ENCODE results near the gene DNM1L. TPM values are rescaled to one million over a fixed set of nuclear protein-coding genes. Genes with fewer than 3 reads are reported as not detected.

DNM1L gene
- total RNA-seq, 1 experiment from 2014 or later = 102 TPM

DNA sequence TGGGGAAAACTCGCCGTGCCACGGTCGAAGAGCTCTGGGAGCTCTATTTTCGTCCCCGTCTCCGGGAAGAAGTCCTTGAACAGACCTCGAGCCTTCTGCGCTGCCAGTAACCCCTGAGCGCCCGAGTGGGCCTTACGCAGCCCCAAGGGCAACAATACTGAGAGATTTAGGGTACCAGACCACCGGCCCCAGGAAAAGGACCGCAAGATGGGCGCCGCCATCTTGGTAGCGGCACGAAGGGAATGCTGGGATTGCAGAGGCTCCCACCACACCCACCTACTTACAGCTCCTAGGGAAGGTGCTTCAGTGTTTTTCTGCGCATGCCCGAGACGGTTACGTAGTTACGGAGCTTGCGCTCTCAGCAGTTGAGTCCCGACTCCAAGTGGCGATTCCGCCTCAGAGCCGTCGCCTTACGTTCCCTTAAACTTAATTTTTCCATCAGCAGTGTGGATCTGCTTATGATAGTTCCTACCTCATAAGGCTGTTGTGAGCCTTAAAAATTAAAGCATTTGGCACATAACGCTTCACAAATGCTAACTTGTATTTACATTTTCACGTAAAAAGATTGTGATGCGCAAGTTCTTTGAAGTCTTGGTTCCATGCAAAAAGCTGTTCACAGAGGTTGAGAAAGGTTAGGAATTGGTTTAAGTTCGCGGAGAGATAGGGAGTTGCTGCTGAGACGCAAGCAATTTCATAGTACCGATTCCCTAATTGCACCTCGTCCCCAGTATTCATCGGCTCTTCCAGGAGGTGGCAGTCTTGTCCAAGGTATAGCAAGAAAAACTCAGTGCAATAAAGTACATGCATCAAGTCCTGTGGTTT, 76.8 kb downstream of the DNM1L start, which contains the start of gene YARS2:
TSS of gene YARS2 (minus strand) at position 244 of the 822 bp plus-strand sequence. CDS start at position 221, 23 bp downstream.
- POLR2A ChIA-PET (ENCODE audit: low non-redundant PET) = interaction anchor here (0.6 kb wide), 1 partner anchor 1266 kb away, joined by 4 read pairs; no protein-coding TSS in a partner anchor
- H3K36me3 ChIP-seq (ENCODE audit: insufficient read depth, low read length, poor library complexity, severe bottlenecking) = peaks cover 29% of the 10 kb centered on the region
- TF ChIP-seq EZH2 (IDR thresholded peaks at IDR 0.05; ENCODE audit: borderline replicate concordance, low read depth, low read length, poor library complexity, severe bottlenecking) = no peak
- TF ChIP-seq, protein P1, sequence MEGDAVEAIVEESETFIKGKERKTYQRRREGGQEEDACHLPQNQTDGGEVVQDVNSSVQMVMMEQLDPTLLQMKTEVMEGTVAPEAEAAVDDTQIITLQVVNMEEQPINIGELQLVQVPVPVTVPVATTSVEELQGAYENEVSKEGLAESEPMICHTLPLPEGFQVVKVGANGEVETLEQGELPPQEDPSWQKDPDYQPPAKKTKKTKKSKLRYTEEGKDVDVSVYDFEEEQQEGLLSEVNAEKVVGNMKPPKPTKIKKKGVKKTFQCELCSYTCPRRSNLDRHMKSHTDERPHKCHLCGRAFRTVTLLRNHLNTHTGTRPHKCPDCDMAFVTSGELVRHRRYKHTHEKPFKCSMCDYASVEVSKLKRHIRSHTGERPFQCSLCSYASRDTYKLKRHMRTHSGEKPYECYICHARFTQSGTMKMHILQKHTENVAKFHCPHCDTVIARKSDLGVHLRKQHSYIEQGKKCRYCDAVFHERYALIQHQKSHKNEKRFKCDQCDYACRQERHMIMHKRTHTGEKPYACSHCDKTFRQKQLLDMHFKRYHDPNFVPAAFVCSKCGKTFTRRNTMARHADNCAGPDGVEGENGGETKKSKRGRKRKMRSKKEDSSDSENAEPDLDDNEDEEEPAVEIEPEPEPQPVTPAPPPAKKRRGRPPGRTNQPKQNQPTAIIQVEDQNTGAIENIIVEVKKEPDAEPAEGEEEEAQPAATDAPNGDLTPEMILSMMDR (conservative IDR thresholded peaks at IDR 0.05; ENCODE audit: low read depth, low read length) = peak; percentile 88
- intact Hi-C loops (cut with micrococcal nuclease; ENCODE audit: unreplicated experiment) = loop anchor here (1.0 to 2.0 kb wide), 2 partner anchors 163 to 1267 kb away; partner anchors contain the start of gene ALG10
- H3K4me1 ChIP-seq (ENCODE audit: insufficient read depth, low read length, poor library complexity, severe bottlenecking) = no peaks in the 10 kb centered on the region
- H3K27ac ChIP-seq (ENCODE audit: low read depth, low read length, poor library complexity, severe bottlenecking) = peak within 1 kb of the TSS; percentile 87
- H3K9me3 ChIP-seq (ENCODE audit: low read depth, low read length, poor library complexity, severe bottlenecking) = no peaks in the 10 kb centered on the region
- H3K4me3 ChIP-seq (ENCODE audit: low read depth, low read length, poor library complexity, severe bottlenecking) = peak within 1 kb of the TSS; percentile 65
- TSS peak; percentile 68 for BruUV-seq (replicated peaks)
- CTCF ChIA-PET = interaction anchor here (0.5 to 2.2 kb wide), 10 partner anchors 30 to 1266 kb away, joined by 3 to 10 read pairs (median 4); partner anchors contain the start of gene ALG10
- no peaks in the 10 kb centered on the region for H3K27me3 ChIP-seq (replicated peaks; ENCODE audit: insufficient read depth, low read depth, low read length, poor library complexity)
- peak; percentile 99 for DNase-seq (ENCODE audit: low spot score)

DNA sequence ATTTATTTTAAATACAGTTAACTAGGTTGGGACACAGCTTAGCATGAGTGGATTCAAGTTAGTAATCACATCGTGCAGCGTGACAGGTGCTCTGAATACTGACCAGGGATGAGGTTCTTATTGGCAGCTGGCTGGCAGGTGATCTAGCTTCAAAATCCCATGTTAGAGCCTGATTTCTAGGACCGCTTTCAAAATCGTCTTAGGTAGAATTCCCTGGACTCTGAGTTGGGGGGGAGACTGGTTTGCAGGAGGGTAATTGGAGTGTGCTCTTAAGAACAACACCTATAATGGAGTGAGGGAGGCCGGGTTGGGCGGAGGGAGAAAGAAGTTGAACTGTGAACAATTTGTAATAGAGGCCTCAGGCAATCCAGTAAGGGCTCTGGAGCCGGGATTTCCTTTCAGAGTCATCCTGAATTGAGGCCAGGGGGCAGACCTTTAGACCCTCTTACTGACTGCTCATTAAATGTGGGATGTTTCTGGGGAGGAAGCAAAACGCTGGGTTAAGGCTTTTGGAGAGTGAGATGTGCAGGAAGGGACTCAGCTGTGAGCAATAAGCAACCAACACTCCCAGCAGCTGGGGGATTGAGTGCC, 77.5 kb downstream of the DNM1L start:
- Histone ChIP-seq H3K9me3 (ENCODE audit: low read depth, low read length, poor library complexity, severe bottlenecking) (no peaks in the 10 kb centered on the region), H3K27ac (ENCODE audit: low read depth, low read length, poor library complexity, severe bottlenecking) (peak overlapping the region; percentile 87), H3K27me3 (replicated peaks; ENCODE audit: insufficient read depth, low read depth, low read length, poor library complexity) (peaks cover 7% of the 10 kb centered on the region), H3K4me3 (ENCODE audit: low read depth, low read length, poor library complexity, severe bottlenecking) (peak overlapping the region; percentile 65), H3K36me3 (ENCODE audit: insufficient read depth, low read length, poor library complexity, severe bottlenecking) (peaks cover 23% of the 10 kb centered on the region), H3K4me1 (ENCODE audit: insufficient read depth, low read length, poor library complexity, severe bottlenecking) (no peaks in the 10 kb centered on the region)
- POLR2A ChIA-PET (ENCODE audit: low non-redundant PET) = no interaction called here
- TF ChIP-seq, protein P1 (conservative IDR thresholded peaks at IDR 0.05; ENCODE audit: low read depth, low read length) = no peak
- no peak for TF ChIP-seq EZH2 (IDR thresholded peaks at IDR 0.05; ENCODE audit: borderline replicate concordance, low read depth, low read length, poor library complexity, severe bottlenecking)
- no TSS peak for BruUV-seq (replicated peaks)
- CTCF ChIA-PET = interaction anchor here (1.4 to 2.2 kb wide), 2 partner anchors 163 to 1265 kb away, joined by 7 to 10 read pairs; partner anchors contain the start of gene ALG10
- DNase-seq (ENCODE audit: low spot score) = no peak
- intact Hi-C loops (cut with micrococcal nuclease; ENCODE audit: unreplicated experiment) = loop anchor here (1.0 kb wide), 1 partner anchor 163 kb away; no protein-coding TSS in a partner anchor

DNA sequence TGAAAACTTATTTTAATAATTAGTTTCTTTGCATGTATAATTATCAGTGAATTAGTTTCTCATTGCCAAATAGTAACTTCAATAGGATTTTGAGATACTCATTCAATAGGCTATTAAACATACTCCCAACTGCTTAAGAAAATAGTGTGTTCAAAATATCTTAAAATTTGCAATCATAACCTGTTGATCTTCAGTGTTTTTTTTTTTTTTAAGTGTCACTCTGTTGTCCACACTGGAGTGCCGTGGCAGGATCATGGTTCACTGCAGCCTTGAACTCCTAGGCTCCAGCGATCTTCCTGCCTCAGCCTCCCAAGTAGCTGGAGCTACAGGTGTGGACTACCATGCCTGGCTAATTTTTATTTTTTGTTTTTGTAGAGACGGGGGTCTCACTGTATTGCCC, 78.1 kb downstream of the DNM1L start:
- BruUV-seq (replicated peaks) = no TSS peak
- TF ChIP-seq, protein P1 (conservative IDR thresholded peaks at IDR 0.05; ENCODE audit: low read depth, low read length) = no peak
- TF ChIP-seq EZH2 (IDR thresholded peaks at IDR 0.05; ENCODE audit: borderline replicate concordance, low read depth, low read length, poor library complexity, severe bottlenecking) = no peak
- H3K36me3 ChIP-seq (ENCODE audit: insufficient read depth, low read length, poor library complexity, severe bottlenecking) = peaks cover 18% of the 10 kb centered on the region
- H3K9me3 ChIP-seq (ENCODE audit: low read depth, low read length, poor library complexity, severe bottlenecking) = no peaks in the 10 kb centered on the region
- intact Hi-C loops (cut with micrococcal nuclease; ENCODE audit: unreplicated experiment) = no loop called here
- no peaks in the 10 kb centered on the region for H3K4me1 ChIP-seq (ENCODE audit: insufficient read depth, low read length, poor library complexity, severe bottlenecking)
- ChIA-PET CTCF (interaction anchor here (2.2 kb wide), 1 partner anchor 1265 kb away, joined by 7 read pairs; the partner anchor contains the start of gene ALG10), POLR2A (ENCODE audit: low non-redundant PET) (no interaction called here)
- peaks cover 7% of the 10 kb centered on the region for H3K27me3 ChIP-seq (replicated peaks; ENCODE audit: insufficient read depth, low read depth, low read length, poor library complexity)
- H3K4me3 ChIP-seq (ENCODE audit: low read depth, low read length, poor library complexity, severe bottlenecking) = no peak overlapping the region
- H3K27ac ChIP-seq (ENCODE audit: low read depth, low read length, poor library complexity, severe bottlenecking) = no peak overlapping the region
- DNase-seq (ENCODE audit: low spot score) = no peak

Measured in A673 (cell line).